Body of pancreas (tissue), 4 donors: ENCODE results near the gene HSH2D.

ENCODE experiments used
- POLR2A ChIP-seq, 3 donors: fragments of 450-650 bp; IDR thresholded peaks; one replicate each; pipeline ENCODE4 v1.6.1; 2016; ENCODE audit warnings: antibody characterized with exemption in 3 of 3, mild to moderate bottlenecking in 2 of 3
- TF ChIP-seq, protein P1 (sequence below), 7 experiments: fragments of 450-650 bp in 4 of 7; fragments of 200-600 bp in 3 of 7; sonication (generic) in 3 of 7; IDR thresholded peaks; one replicate each; pipeline ENCODE4 v1.5.1; 2016 to 2019; ENCODE audit warnings: antibody characterized with exemption in 7 of 7

DNA sequence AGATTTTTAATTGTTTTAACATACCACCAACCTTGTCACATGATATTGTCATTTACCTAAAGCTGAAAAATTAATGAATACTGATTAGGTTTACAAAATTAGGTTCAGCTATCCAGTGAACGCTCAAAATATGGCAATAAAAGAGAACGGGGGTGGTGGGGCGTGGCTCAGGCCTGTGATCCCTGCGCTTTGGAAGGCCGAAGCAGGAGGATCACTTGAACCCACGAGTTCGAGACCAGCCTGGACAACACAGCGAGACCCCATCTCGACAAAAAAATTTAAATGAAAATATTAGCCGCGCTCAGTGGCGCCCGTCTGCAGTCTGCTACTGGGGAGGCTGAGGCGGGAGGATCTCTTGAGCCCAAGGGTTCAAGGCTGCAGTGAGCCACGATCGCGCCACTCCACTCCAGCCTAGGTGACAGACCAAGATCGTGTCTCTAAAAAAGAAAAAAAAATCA is 41.2 kb downstream of the HSH2D start:
- TF ChIP-seq, protein P1, sequence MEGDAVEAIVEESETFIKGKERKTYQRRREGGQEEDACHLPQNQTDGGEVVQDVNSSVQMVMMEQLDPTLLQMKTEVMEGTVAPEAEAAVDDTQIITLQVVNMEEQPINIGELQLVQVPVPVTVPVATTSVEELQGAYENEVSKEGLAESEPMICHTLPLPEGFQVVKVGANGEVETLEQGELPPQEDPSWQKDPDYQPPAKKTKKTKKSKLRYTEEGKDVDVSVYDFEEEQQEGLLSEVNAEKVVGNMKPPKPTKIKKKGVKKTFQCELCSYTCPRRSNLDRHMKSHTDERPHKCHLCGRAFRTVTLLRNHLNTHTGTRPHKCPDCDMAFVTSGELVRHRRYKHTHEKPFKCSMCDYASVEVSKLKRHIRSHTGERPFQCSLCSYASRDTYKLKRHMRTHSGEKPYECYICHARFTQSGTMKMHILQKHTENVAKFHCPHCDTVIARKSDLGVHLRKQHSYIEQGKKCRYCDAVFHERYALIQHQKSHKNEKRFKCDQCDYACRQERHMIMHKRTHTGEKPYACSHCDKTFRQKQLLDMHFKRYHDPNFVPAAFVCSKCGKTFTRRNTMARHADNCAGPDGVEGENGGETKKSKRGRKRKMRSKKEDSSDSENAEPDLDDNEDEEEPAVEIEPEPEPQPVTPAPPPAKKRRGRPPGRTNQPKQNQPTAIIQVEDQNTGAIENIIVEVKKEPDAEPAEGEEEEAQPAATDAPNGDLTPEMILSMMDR (IDR thresholded peaks at IDR 0.05), result no peak
- no peak for TF ChIP-seq POLR2A (IDR thresholded peaks at IDR 0.05)
